ENCODE data around the gene BIN1. TPM values are rescaled to one million over a fixed set of nuclear protein-coding genes. Genes with fewer than 3 reads are reported as not detected.

Gene BIN1
- total RNA-seq, 2 donors from 2014 or later: 41.7 to 45.9 TPM

- H3K4me3 Mint-ChIP-seq: no peak overlapping the region
- Histone ChIP-seq H3K9ac (ENCODE audit: extremely low read depth, low read length, poor library complexity, severe bottlenecking) (no peak overlapping the region), H3K9me3 (ENCODE audit: control insufficient read depth, low read length) (no peaks in the 10 kb centered on the region), H3K27me3 (ENCODE audit: control insufficient read depth, insufficient read depth, low read length, poor library complexity, severe bottlenecking) (no peaks in the 10 kb centered on the region), H3K4me1 (ENCODE audit: control insufficient read depth, insufficient read depth, low read length) (no peaks in the 10 kb centered on the region), H3K36me3 (ENCODE audit: control insufficient read depth, insufficient read depth, low read length) (no peaks in the 10 kb centered on the region), H3K27ac (ENCODE audit: low read depth, low read length) (no peak overlapping the region), H3K4me3 (ENCODE audit: low read length) (no peak overlapping the region)
- 94 to 95% methylated on average over 14 to 20 of the region's 20 CpGs for WGBS, 2 experiments (ENCODE audit: insufficient coverage in 1 of 2, insufficient read length in 1 of 2)
- no peaks in the 10 kb centered on the region for H3K9me3 Mint-ChIP-seq
- no peak for DNase-seq
- H3K36me3 Mint-ChIP-seq (ENCODE audit: low read depth): peaks cover 4% of the 10 kb centered on the region
- H3K27ac Mint-ChIP-seq: peak overlapping the region; percentile 84
- no peak for TF ChIP-seq CTCF (conservative IDR thresholded peaks at IDR 0.05)
- peaks cover 5% of the 10 kb centered on the region for H3K27me3 Mint-ChIP-seq (ENCODE audit: insufficient read depth)
- H3K4me1 Mint-ChIP-seq: peaks cover 5% of the 10 kb centered on the region
Observed at GRCh38 chr2:127068351-127068741, 38.6 kb downstream of the BIN1 start.

- 63 to 69% methylated on average over 12 to 19 of the region's 19 CpGs for WGBS, 2 experiments (ENCODE audit: insufficient coverage in 1 of 2, insufficient read length in 1 of 2)
- Histone ChIP-seq H3K4me1 (ENCODE audit: control insufficient read depth, insufficient read depth, low read length) (no peaks in the 10 kb centered on the region), H3K36me3 (ENCODE audit: control insufficient read depth, insufficient read depth, low read length) (no peaks in the 10 kb centered on the region), H3K4me3 (ENCODE audit: low read length) (no peak overlapping the region), H3K9me3 (ENCODE audit: control insufficient read depth, low read length) (no peaks in the 10 kb centered on the region), H3K9ac (ENCODE audit: extremely low read depth, low read length, poor library complexity, severe bottlenecking) (no peak overlapping the region), H3K27ac (ENCODE audit: low read depth, low read length) (no peak overlapping the region), H3K27me3 (ENCODE audit: control insufficient read depth, insufficient read depth, low read length, poor library complexity, severe bottlenecking) (no peaks in the 10 kb centered on the region)
- Mint-ChIP-seq H3K4me3 (no peak overlapping the region), H3K9me3 (no peaks in the 10 kb centered on the region), H3K27ac (peak overlapping the region; percentile 84), H3K4me1 (peaks cover 5% of the 10 kb centered on the region), H3K36me3 (ENCODE audit: low read depth) (peaks cover 5% of the 10 kb centered on the region), H3K27me3 (ENCODE audit: insufficient read depth) (peaks cover 5% of the 10 kb centered on the region)
- peak; percentile 86 for TF ChIP-seq CTCF (conservative IDR thresholded peaks at IDR 0.05)
- DNase-seq: peak; percentile 94
Observed at GRCh38 chr2:127067620-127068350, 39.2 kb downstream of the BIN1 start.

- WGBS, 2 experiments (ENCODE audit: insufficient coverage in 1 of 2, insufficient read length in 1 of 2): 95 to 100% methylated on average over 6 to 10 of the region's 10 CpGs
Observed at GRCh38 chr2:127066942-127067341, 40.0 kb downstream of the BIN1 start.

More at GRCh38 chr2:127066942-127067341, 40.0 kb downstream of the BIN1 start:
- Mint-ChIP-seq H3K4me3 (no peak overlapping the region), H3K27ac (no peak overlapping the region), H3K36me3 (ENCODE audit: low read depth) (peaks cover 10% of the 10 kb centered on the region), H3K27me3 (ENCODE audit: insufficient read depth) (peaks cover 5% of the 10 kb centered on the region), H3K4me1 (peaks cover 5% of the 10 kb centered on the region), H3K9me3 (no peaks in the 10 kb centered on the region)
- Histone ChIP-seq H3K36me3 (ENCODE audit: control insufficient read depth, insufficient read depth, low read length) (peaks cover 3% of the 10 kb centered on the region), H3K4me3 (ENCODE audit: low read length) (no peak overlapping the region), H3K27me3 (ENCODE audit: control insufficient read depth, insufficient read depth, low read length, poor library complexity, severe bottlenecking) (no peaks in the 10 kb centered on the region), H3K9me3 (ENCODE audit: control insufficient read depth, low read length) (no peaks in the 10 kb centered on the region), H3K27ac (ENCODE audit: low read depth, low read length) (no peak overlapping the region), H3K4me1 (ENCODE audit: control insufficient read depth, insufficient read depth, low read length) (no peaks in the 10 kb centered on the region), H3K9ac (ENCODE audit: extremely low read depth, low read length, poor library complexity, severe bottlenecking) (no peak overlapping the region)
- DNase-seq: no peak
- no peak for TF ChIP-seq CTCF (conservative IDR thresholded peaks at IDR 0.05)

Data from endodermal cell (in vitro differentiated cells).